Right lobe of liver (tissue), 4 donors: ENCODE results near the gene INSIG1.

Experiments used
- CTCF ChIP-seq, 4 donors: fragments of 200-600 bp in 3 of 4; fragments of 450-650 bp in 1 of 4; IDR thresholded peaks; one replicate each; pipeline versions ENCODE4 v1.5.1 to v1.8.0; 2016 to 2022; ENCODE audit warnings: antibody characterized with exemption in 4 of 4, mild to moderate bottlenecking in 2 of 4
- POLR2A ChIP-seq: fragments of 450-650 bp; IDR thresholded peaks from one replicate; pipeline ENCODE4 v1.6.1; 2017; ENCODE audit warnings: antibody characterized with exemption, mild to moderate bottlenecking
- donor health status: DM: no; HTN: no; CAD: no.
- donor health status: DM: no; HTN: no; CAD: no.
- donor health status: DM: no; HTN: yes; CAD: no.

GRCh38 chr7:155286686-155287085 is 11.0 kb upstream of the INSIG1 start:
- no peak for TF ChIP-seq CTCF (IDR thresholded peaks at IDR 0.05)
- TF ChIP-seq POLR2A = no peak
